ENCODE data around the gene SEPSECS.
A peak's percentile ranks its signal among the peaks of the same experiment; 100 is the strongest.
"Not testable (repeated sequence)": the region's sequence is repeated elsewhere in the genome, so short reads cannot be mapped to it uniquely, and the experiment has no call there.

Gene SEPSECS

DNA sequence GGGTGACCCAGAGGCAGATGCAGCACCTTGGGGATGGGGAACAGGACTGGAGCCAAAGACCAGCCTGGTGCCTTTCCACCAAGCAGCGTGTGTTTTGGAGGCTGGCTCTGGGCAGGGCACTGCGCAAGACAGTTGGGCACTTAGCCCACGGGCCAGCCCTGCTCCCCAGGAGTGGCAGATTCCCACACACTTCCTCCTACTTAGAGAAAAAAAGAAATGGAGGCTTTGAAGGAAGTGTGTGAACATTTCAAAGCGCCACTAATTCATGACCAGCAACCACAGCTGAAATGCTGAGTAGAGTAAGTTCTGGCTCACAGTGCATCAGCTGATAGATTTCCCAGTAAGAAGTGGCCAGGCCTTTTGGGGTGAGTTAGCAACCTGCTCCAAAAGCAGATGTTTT lies 74.6 kb downstream of the SEPSECS start:
- H3K4me3 ChIP-seq (ENCODE audit: low read length), result no peak overlapping the region
- peak overlapping the region; percentile 4 for H3K27ac ChIP-seq (ENCODE audit: low read depth, low read length)
- no peak overlapping the region for H3K9ac ChIP-seq (ENCODE audit: low read length)
- H3K36me3 ChIP-seq (ENCODE audit: control insufficient read depth, insufficient read depth, low read length), result no peaks in the 10 kb centered on the region
- no peaks in the 10 kb centered on the region for H3K27me3 ChIP-seq (ENCODE audit: control insufficient read depth, insufficient read depth, low read length)
- peaks cover 4% of the 10 kb centered on the region for H3K4me1 ChIP-seq (ENCODE audit: control insufficient read depth, insufficient read depth, low read length)

DNA sequence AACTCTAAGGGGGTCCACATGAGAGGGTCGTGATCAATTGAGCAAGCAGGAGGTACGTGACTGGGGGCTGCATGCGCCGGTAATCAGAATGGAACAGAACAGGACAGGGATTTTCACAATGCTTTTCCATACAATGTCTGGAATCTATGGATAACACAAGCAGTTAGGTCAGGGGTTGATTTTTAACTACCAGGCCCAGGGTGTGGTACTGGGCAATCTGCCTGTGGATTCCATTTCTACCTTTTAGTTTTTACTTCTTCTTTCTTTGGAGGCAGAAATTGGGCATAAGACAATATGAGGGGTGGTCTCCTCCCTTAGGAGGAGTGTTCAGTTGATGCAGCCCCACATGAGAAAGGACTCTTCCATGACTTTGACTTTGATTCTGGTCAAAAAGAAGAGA lies 76.8 kb downstream of the SEPSECS start:
- not testable (repeated sequence) for H3K4me3 ChIP-seq (ENCODE audit: low read length); H3K27ac ChIP-seq (ENCODE audit: low read depth, low read length); H3K4me1 ChIP-seq (ENCODE audit: control insufficient read depth, insufficient read depth, low read length); H3K36me3 ChIP-seq (ENCODE audit: control insufficient read depth, insufficient read depth, low read length); H3K27me3 ChIP-seq (ENCODE audit: control insufficient read depth, insufficient read depth, low read length); H3K9ac ChIP-seq (ENCODE audit: low read length)

GRCh38 chr4:25081866-25082471 lies 78.3 kb downstream of the SEPSECS start:
- no peak overlapping the region for H3K9ac ChIP-seq (ENCODE audit: low read length)
- no peak overlapping the region for H3K4me3 ChIP-seq (ENCODE audit: low read length)
- no peaks in the 10 kb centered on the region for H3K27me3 ChIP-seq (ENCODE audit: control insufficient read depth, insufficient read depth, low read length)
- H3K4me1 ChIP-seq (ENCODE audit: control insufficient read depth, insufficient read depth, low read length), result no peaks in the 10 kb centered on the region
- H3K27ac ChIP-seq (ENCODE audit: low read depth, low read length), result no peak overlapping the region
- no peaks in the 10 kb centered on the region for H3K36me3 ChIP-seq (ENCODE audit: control insufficient read depth, insufficient read depth, low read length)

- no peaks in the 10 kb centered on the region for H3K4me1 ChIP-seq (ENCODE audit: control insufficient read depth, insufficient read depth, low read length)
- H3K9ac ChIP-seq (ENCODE audit: low read length), result no peak overlapping the region
- H3K27me3 ChIP-seq (ENCODE audit: control insufficient read depth, insufficient read depth, low read length), result no peaks in the 10 kb centered on the region
- H3K4me3 ChIP-seq (ENCODE audit: low read length), result no peak overlapping the region
- H3K36me3 ChIP-seq (ENCODE audit: control insufficient read depth, insufficient read depth, low read length), result no peaks in the 10 kb centered on the region
- H3K27ac ChIP-seq (ENCODE audit: low read depth, low read length), result no peak overlapping the region
Measured at GRCh38 chr4:25080571-25080970, 79.7 kb downstream of the SEPSECS start.

DNA sequence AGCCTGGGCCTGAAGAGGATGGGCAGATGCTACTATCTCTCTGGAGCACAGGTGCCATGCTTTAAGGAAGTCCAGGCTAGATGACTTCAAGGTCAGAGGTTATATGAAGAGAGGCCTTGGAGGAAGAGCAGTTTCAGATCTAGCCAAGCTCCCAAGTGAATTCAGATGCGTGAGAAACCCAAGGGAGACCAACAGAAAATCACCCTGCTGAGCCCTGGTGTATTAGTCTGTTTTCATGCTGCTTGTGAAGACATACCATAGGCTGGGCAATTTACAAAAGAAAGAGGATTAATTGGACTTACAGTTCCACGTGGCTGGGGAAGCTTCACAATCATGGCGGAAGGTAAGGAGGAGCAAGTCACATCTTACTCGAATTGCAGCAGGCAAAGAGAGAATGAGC lies 81.7 kb downstream of the SEPSECS start:
- Histone ChIP-seq H3K9ac (ENCODE audit: low read length) (no peak overlapping the region), H3K36me3 (ENCODE audit: control insufficient read depth, insufficient read depth, low read length) (no peaks in the 10 kb centered on the region), H3K27ac (ENCODE audit: low read depth, low read length) (no peak overlapping the region), H3K4me1 (ENCODE audit: control insufficient read depth, insufficient read depth, low read length) (no peaks in the 10 kb centered on the region), H3K27me3 (ENCODE audit: control insufficient read depth, insufficient read depth, low read length) (no peaks in the 10 kb centered on the region), H3K4me3 (ENCODE audit: low read length) (no peak overlapping the region)

GRCh38 chr4:25076625-25077398 lies 83.4 kb downstream of the SEPSECS start:
- no peaks in the 10 kb centered on the region for H3K4me1 ChIP-seq (ENCODE audit: control insufficient read depth, insufficient read depth, low read length)
- H3K9ac ChIP-seq (ENCODE audit: low read length), result no peak overlapping the region

DNA sequence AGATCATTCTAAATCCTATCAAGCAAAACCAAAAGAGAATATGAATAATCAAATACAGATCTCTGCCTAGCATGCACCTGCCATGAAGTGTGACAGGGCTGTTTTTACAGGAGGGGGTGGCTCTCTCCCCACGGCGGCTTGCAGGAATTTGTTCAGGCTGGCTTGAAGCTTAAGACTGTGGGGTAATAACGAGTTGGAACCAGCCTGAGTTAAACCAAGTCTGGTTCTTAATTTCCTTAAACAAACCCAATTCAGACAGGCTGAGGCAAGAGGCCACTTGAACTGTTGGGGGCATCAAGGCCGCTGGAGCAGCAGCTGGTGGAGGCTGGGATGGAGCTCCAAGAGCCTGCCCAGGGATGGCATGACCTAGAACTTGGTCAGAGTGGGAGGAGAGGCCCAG lies 84.4 kb downstream of the SEPSECS start:
- Histone ChIP-seq H3K4me3 (ENCODE audit: low read length) (no peak overlapping the region), H3K27me3 (ENCODE audit: control insufficient read depth, insufficient read depth, low read length) (no peaks in the 10 kb centered on the region), H3K9ac (ENCODE audit: low read length) (no peak overlapping the region), H3K27ac (ENCODE audit: low read depth, low read length) (no peak overlapping the region), H3K4me1 (ENCODE audit: control insufficient read depth, insufficient read depth, low read length) (no peaks in the 10 kb centered on the region), H3K36me3 (ENCODE audit: control insufficient read depth, insufficient read depth, low read length) (no peaks in the 10 kb centered on the region)

More at GRCh38 chr4:25076625-25077398, 83.4 kb downstream of the SEPSECS start:
- H3K27me3 ChIP-seq (ENCODE audit: control insufficient read depth, insufficient read depth, low read length), result no peaks in the 10 kb centered on the region
- no peak overlapping the region for H3K27ac ChIP-seq (ENCODE audit: low read depth, low read length)
- no peak overlapping the region for H3K4me3 ChIP-seq (ENCODE audit: low read length)
- H3K36me3 ChIP-seq (ENCODE audit: control insufficient read depth, insufficient read depth, low read length), result no peaks in the 10 kb centered on the region

DNA sequence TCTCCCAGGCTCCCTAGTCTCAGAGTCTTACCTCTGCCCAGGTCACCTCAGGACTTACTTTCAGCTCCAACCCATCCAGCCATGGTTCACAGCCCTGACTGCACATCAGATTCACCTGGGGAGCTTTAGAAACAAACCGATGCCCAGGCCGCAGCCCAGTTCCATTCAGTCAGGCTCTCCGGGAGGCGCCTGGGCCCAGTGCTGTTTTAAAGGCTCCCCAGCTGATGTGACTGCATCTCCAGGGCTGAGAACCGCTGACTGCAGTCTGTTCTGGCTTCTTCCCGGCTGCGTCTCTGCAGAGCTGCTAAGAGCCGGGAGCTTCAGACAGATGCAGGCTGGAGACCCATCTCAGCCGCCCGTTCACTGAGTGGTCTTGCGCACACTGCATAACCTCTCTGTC lies 85.1 kb downstream of the SEPSECS start:
- Histone ChIP-seq H3K36me3 (ENCODE audit: control insufficient read depth, insufficient read depth, low read length) (no peaks in the 10 kb centered on the region), H3K4me3 (ENCODE audit: low read length) (no peak overlapping the region), H3K27me3 (ENCODE audit: control insufficient read depth, insufficient read depth, low read length) (no peaks in the 10 kb centered on the region), H3K9ac (ENCODE audit: low read length) (no peak overlapping the region), H3K4me1 (ENCODE audit: control insufficient read depth, insufficient read depth, low read length) (no peaks in the 10 kb centered on the region), H3K27ac (ENCODE audit: low read depth, low read length) (no peak overlapping the region)

- Histone ChIP-seq H3K4me1 (ENCODE audit: control insufficient read depth, insufficient read depth, low read length) (no peaks in the 10 kb centered on the region), H3K27ac (ENCODE audit: low read depth, low read length) (no peak overlapping the region), H3K9ac (ENCODE audit: low read length) (no peak overlapping the region), H3K4me3 (ENCODE audit: low read length) (no peak overlapping the region), H3K27me3 (ENCODE audit: control insufficient read depth, insufficient read depth, low read length) (no peaks in the 10 kb centered on the region), H3K36me3 (ENCODE audit: control insufficient read depth, insufficient read depth, low read length) (no peaks in the 10 kb centered on the region)
Measured at GRCh38 chr4:25070545-25070944, 89.7 kb downstream of the SEPSECS start.
